AML-193 (cell line): ENCODE data around the gene MCTP1.
A peak's percentile ranks its signal among the peaks of the same experiment; 100 is the strongest.
"Not testable (repeated sequence)": the region's sequence is repeated elsewhere in the genome, so short reads cannot be mapped to it uniquely, and the experiment has no call there.

ENCODE experiments used
- DNase-seq, 2 experiments: peaks; one replicate each; lab custom pipeline; 2025; lab: John Stamatoyannopoulos, UW

Gene MCTP1

GRCh38 chr5:95251185-95251584 lies 33.7 kb downstream of the MCTP1 start:
- DNase-seq: no peak

DNA sequence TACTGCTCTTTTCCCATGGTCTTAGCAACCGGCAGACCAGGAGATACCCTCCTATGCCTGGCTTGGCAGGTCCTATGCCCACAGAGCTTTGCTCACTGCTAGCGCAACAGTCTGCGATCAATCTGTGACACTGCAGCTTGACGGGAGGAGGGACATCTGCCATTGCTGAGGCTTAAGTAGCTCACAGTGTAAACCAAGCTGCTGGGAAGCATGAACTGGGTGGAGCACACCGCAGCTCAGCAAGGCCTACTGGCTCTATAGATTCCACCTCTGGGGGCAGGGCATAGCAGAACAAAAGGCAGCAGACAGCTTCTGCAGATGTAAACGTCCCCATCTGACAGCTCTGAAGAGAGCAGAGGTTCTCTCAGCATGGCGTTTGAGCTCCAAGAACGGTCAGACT lies 40.4 kb downstream of the MCTP1 start:
- no peak for DNase-seq

- DNase-seq: peak in 1 of 2 experiments; percentile 21
Observed at GRCh38 chr5:95241635-95242034, 43.3 kb downstream of the MCTP1 start.

DNA sequence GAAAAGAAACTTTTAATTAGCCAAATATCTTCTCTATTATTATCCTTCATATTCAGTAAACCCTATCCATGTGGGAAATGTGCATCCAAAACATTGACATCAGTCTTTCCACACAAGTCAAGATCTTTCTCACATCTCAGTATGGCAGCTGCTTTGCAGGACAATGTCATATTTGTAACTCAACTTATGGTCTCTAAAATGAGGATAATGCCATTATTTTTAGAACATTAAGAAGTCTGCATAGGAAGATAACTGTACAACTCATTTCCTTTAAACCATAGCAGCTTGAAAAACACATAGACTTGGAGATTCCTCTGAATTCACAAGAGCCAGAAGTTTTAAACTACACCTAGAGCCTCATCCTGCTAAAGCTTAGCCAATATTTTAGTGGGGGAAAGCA lies 43.7 kb downstream of the MCTP1 start:
- DNase-seq: no peak

DNA sequence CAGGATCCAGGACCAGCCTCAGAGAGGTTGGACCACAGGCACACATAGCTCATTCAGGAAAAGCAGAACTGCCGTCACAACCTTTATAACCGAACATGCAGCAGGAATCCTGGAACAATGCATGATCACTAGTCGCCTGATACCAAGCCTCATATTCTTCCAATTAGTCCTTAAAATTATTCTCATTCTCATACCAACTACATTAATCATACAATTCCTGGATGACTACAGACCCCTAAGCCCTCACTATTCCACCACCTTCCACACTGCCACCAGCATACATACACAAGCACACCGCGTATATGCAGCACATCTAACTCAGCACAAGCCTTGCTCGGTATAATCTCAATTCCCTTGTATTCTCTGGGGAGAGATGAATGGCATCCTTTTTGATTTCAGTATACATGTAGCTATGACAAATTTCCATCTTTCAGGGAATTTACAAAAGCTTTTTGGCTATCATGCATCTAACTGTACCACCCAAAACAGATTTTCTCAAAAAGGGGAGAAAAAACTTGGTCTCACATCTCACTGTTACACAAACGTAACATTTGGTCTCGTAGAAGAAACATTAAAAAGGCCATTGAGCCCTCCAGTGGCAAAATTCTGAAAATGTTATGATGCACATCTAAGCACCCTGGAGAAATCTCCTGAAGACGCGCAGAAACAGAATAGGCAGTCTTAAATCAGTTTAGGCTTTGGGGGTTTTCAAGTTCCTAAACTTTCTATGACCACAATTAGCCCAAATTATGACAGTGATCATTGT lies 46.2 kb downstream of the MCTP1 start:
- DNase-seq: peak; percentile 26 to 32

DNA sequence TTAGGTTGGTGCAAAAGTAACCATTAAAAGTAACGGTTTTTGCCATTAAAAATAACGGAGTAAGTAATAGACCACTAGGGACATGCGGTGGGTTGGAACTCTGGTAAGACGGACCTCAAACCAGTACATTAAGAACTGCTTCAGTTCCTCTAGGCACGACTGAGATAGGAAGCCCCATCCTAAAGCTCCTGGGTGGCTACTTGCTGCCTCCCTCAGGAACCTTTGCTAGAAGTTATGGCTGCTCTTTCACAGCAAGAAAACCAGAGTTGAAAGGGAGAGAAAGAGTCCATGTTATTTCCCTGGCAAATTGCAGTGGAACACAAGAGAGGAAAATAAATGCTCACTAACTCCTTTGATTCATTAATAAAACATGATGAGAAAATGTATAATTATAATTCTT lies 47.6 kb downstream of the MCTP1 start:
- DNase-seq: no peak

DNA sequence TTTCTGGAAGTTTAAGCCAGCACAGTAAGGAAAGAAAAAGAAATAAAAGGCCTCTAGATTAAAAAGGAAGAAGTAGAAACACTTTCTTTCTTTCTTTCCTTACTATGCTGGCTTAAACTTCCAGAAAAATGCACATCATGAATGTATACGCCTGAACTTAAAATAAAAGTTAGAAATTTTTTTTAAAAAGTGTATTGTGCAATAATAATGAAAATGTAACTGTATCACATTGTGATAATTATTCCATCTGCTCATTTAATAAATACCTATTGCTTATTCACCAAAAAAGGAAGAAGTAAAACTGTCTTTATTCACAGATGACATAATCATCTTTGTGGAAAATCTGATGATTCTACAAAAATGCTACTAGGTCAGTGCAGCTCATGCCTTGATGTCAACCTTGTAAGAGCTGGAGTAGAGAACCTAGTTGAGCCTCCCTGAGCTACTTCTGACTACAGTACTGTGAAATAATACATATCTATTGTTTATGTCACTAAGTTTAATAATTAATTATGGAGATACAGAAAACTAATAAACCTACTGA lies 49.4 kb downstream of the MCTP1 start:
- DNase-seq: peak in 1 of 2 experiments; percentile 12

GRCh38 chr5:95229646-95230045 lies 55.2 kb downstream of the MCTP1 start:
- no peak for DNase-seq

DNA sequence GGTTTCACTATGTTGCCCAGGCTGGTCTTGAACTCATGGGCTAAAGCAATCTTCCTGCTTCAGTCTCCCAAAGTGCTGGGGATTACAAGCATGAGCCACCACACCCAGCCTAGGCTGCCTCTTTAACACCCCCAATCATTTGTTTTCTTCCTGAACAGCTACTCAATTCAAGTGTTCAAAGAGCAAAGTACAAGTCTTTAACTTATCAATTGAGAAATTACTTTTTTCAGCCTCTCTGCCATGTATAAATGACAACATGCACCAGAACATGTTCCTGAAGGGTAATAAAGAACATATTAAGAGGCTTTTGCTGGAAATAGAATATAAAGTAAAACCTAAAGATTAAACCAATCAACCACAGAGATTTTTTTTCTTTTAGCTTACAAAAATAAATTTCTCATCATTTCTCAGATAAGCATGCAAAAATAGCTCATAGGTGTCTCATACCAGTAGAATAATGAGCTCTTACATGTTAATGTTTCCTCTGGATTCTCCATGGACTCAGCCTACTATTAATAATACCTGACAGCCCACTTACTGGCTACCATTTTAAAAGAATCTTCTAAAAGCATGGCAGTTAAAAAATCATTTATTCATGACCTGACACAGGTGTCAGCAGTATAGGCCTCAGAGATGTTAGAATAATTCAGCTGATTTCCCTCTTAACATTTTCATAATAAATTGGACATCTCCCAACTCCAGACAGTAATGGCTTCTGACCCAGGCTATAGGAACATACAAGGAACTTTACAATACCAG lies 60.0 kb downstream of the MCTP1 start:
- no peak for DNase-seq

DNA sequence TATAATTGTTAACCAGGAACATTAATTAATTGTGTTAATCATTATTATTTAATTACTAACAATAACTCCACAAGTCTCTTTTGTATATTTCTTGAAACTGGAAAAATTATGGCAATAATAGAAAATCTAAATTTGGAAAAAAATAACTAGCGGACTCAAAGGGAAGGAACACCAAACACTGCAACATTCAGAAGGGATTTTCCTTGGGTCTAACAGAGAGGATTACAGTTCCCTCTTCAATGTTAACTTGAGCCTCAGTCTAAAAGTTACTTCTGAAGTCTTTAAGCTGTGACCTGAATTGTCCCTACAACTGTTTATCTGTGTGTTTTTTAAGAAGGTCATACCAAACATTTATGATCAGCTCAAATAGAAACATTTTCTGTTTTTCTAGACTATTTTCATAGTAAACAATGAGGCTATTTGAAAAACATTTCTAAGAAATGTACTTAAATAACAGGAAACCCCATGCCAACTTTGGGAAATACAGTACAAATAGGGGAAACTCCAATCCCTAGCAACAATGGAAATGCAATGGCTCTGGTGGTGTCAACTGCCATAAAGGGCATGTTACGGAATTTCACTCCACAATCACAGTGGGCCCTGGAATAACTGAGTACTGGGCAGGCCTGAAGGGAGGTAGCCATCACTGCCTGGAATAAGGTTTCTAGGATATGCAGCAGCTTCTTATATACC lies 61.2 kb downstream of the MCTP1 start:
- no peak for DNase-seq

- DNase-seq: no peak
Observed at GRCh38 chr5:95222836-95223235, 62.1 kb downstream of the MCTP1 start.

DNA sequence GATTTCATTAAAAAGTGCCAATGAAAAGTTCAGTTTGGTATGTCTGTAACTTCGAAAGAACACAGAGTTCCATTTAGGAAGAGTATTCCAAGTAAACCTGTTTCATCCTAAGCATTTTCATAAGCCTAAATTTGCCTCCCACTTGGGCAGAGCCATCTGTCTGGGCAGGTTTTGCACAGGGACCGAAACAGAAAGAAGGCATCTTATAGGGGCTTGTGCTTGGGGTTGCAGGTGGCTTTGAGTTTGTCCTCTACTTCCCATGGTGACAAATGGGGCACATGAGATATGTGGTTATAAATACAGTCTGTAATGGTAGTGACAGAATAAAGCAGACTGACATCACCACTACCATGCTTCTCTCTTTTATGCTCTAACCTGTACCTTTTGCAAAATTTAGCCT lies 63.7 kb downstream of the MCTP1 start:
- DNase-seq: no peak

DNA sequence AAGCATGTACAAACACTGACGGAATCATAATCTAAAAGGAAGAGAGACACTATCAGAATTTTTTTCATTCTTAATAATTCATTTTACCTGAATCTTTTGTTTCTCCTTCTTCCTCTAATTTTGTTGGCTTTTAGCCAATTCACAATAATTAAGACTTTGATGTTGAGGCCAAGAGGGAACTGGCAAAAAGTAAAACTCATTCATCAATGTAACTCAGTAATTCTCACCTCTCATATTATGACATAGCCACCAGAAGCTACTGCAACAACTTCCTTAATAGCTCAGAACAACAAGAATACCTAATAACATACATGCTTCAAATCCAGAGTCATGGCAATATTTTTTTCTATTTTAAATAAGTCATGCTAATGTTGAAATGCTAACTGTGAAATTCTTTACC lies 64.5 kb downstream of the MCTP1 start:
- DNase-seq: peak; percentile 29 to 38

GRCh38 chr5:95219411-95219810 lies 65.5 kb downstream of the MCTP1 start:
- DNase-seq: no peak

- no peak for DNase-seq
Observed at GRCh38 chr5:95217881-95218280, 67.0 kb downstream of the MCTP1 start.

GRCh38 chr5:95217351-95217750 lies 67.5 kb downstream of the MCTP1 start:
- no peak for DNase-seq

DNA sequence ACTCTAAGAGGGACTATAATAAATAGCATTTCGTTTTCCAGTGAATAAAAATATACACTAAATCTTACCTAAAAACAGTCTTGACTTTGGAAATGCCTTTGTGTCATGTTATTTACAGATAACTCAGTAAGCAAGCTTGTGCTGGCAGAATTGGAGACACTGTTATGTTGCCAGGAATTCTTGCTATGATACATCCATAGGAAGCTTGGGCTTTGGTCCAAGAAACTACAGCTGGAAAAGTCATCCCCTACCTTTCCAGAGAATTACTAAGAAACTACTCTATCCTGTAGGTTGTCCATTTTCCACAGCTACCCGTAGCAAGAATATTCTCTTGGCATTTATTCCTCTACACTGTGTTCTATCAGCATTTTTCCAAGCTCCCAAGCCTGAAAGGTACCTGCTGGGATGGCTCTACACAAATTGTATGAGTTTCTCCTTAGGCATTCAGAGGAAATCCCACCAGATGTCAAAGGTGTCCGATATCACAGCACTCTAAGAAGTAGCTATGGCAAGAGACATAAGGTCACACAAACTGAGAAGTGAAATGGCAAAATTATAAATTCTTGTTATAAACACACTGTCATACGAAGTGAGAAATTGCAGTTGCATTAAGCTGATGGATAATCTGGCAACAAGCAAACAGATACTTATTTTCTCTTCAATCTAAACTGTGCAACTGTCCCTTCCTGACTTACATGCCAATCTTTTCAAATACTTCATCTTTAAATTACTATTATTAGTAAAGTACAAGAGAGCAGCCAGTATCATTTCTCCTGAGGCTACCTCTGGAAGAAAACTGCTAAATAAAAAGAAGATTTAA lies 68.5 kb downstream of the MCTP1 start:
- no peak for DNase-seq

DNA sequence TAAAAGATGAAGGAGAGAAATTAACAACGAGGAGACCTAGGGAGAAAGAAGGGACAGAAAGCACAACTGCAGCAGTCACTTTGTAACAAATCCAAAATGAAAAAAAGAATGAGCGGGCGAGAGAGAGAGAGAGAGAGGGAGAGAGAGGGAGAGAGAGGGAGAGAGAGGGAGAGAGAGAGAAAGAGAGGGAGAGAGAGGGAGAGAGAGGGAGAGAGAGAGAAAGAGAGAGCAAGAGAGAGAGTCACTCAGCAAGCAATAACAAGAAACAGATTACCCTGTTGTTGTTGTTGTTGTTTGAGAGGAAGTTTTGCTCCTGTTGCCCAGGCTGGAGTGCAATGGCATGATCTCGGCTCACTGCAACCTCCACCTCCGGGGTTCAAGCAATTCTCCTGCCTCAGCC lies 77.1 kb downstream of the MCTP1 start:
- not testable (repeated sequence) for DNase-seq

DNA sequence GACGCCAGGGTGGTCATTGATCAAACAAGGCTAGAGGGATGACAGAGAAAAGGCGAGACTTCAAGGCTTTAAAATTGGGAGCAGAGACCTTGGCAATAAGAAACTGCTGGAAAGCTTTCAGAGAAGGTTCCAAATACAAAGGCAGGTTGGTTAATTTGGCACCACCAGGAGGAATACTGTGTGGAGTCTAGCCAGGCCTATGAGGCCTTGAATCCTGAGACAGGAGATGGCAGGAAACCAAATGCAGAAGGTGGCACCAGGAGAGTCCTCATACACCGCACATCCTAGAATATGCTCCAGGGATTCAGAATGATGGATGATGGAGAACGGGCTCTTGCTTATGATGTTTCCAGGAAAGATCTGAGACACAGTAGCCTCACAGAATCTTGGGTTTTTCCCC lies 90.0 kb downstream of the MCTP1 start:
- DNase-seq: no peak

DNA sequence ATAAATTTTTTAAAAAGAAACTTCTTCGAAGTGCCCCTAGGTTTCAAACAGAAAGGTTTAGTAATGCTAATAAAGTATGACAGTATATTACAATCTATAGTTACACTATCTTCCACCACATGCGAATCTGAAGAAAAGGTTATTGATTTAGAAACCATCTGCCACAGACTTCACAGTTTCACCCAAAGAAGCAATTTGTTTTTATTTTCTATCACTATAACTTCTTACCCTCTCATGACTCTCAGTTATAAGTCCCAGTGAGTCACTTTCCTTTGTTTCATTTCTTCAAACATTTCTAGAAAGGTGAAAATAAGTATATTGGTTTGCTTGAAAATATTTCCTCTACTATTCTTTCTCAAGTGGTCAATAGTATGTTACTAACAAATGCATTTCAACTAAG lies 93.6 kb downstream of the MCTP1 start:
- DNase-seq: no peak

DNA sequence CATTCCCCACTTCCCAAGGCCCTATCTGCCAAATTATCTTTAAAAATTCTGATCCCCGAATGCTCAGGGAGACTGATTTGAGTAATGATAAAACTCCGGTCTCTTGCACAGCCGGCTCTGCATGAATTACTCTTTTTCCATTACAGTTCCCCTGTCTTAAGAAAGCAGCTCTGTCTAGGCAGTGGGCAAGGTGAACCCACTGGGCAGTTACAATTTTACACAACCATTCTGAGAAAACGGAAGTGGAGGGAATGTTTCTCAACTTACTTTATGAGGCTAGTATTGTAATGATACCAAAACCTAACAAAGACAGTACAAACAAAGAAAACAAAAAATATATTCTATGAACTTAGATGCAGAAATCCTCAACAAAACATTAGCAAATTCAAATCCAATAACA lies 100.0 kb downstream of the MCTP1 start:
- peak; percentile 89 to 94 for DNase-seq

DNA sequence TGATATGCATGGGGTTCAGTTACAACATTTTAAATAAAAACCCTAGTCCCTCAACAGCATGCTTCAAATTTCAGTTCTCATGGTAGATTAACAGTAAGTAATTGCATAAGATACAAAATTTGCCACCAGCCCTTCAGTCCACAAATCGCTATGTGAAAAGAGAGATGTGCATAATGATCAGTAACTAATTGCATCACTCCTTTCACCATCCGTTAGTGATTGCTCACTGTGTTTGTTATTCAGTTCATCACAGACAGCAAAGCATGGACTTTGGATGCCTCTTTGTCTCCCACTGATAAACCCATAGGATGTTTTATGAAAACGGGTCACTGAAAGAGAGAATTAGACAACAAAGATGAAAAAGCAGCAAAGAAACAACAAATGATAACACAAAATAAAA lies 103.2 kb downstream of the MCTP1 start:
- peak in 1 of 2 experiments; percentile 12 for DNase-seq
